KOPT-K1 (cell line): ENCODE results near the gene ACSM5.

Experiments
- H3K27ac ChIP-seq: fragments of 200-600 bp; sonication (generic); 2 replicates; pipeline ENCODE4 v1.5.1; 2016; ENCODE audit warnings: antibody characterized with exemption, mild to moderate bottlenecking, low read depth, low read length; ENCODE audit not compliant: poor library complexity, severe bottlenecking
- H3K36me3 ChIP-seq: fragments of 200-600 bp; sonication (generic); 2 replicates; pipeline ENCODE4 v1.5.1; 2017; ENCODE audit warnings: antibody characterized with exemption, mild to moderate bottlenecking, low read length, moderate library complexity; ENCODE audit not compliant: insufficient read depth
- H3K9me3 ChIP-seq: fragments of 200-600 bp; sonication (generic); 2 replicates; pipeline ENCODE4 v1.5.1; 2017; ENCODE audit warnings: antibody characterized with exemption, low read length, mild to moderate bottlenecking; ENCODE audit not compliant: insufficient read depth, poor library complexity, severe bottlenecking

ACSM5 gene

GRCh38 chr16:20409398-20410120 lies at the start of gene ACSM5:
Gene ACSM5 (plus strand): TSS chr16:20409534. CDS start chr16:20411485, 1,951 bp downstream.
- Histone ChIP-seq H3K9me3 (no peaks in the 10 kb centered on the region), H3K27ac (no peak within 1 kb of the TSS), H3K36me3 (no peaks in the 10 kb centered on the region)

- Histone ChIP-seq H3K9me3 (no peaks in the 10 kb centered on the region), H3K36me3 (no peaks in the 10 kb centered on the region), H3K27ac (no peak overlapping the region)
These were observed 49.3 kb upstream of the ACSM5 start for GRCh38 chr16:20359997-20360396.

GRCh38 chr16:20363191-20363590 lies 46.1 kb upstream of the ACSM5 start:
- Histone ChIP-seq H3K36me3 (no peaks in the 10 kb centered on the region), H3K9me3 (no peaks in the 10 kb centered on the region), H3K27ac (no peak overlapping the region)

GRCh38 chr16:20364051-20364450 lies 45.3 kb upstream of the ACSM5 start:
- H3K36me3 ChIP-seq = no peaks in the 10 kb centered on the region
- no peak overlapping the region for H3K27ac ChIP-seq
- no peaks in the 10 kb centered on the region for H3K9me3 ChIP-seq

GRCh38 chr16:20369452-20370054 lies 39.8 kb upstream of the ACSM5 start:
- no peak overlapping the region for H3K27ac ChIP-seq
- no peaks in the 10 kb centered on the region for H3K36me3 ChIP-seq
- no peaks in the 10 kb centered on the region for H3K9me3 ChIP-seq

- no peaks in the 10 kb centered on the region for H3K9me3 ChIP-seq
- H3K27ac ChIP-seq = no peak overlapping the region
- no peaks in the 10 kb centered on the region for H3K36me3 ChIP-seq
These were observed 36.6 kb upstream of the ACSM5 start for GRCh38 chr16:20372701-20373100.

- H3K9me3 ChIP-seq = no peaks in the 10 kb centered on the region
- no peaks in the 10 kb centered on the region for H3K36me3 ChIP-seq
- no peak overlapping the region for H3K27ac ChIP-seq
These were observed 32.2 kb upstream of the ACSM5 start for GRCh38 chr16:20377181-20377580.

GRCh38 chr16:20380782-20381181 lies 28.6 kb upstream of the ACSM5 start:
- Histone ChIP-seq H3K36me3 (no peaks in the 10 kb centered on the region), H3K9me3 (no peaks in the 10 kb centered on the region), H3K27ac (no peak overlapping the region)

GRCh38 chr16:20382202-20382948 lies 27.0 kb upstream of the ACSM5 start:
- Histone ChIP-seq H3K27ac (no peak overlapping the region), H3K9me3 (no peaks in the 10 kb centered on the region)

GRCh38 chr16:20383106-20384029 lies 26.0 kb upstream of the ACSM5 start:
- H3K27ac ChIP-seq = no peak overlapping the region
- no peaks in the 10 kb centered on the region for H3K36me3 ChIP-seq
- H3K9me3 ChIP-seq = no peaks in the 10 kb centered on the region

More at GRCh38 chr16:20382202-20382948, 27.0 kb upstream of the ACSM5 start:
- H3K36me3 ChIP-seq = no peaks in the 10 kb centered on the region

GRCh38 chr16:20385844-20386832 lies 23.2 kb upstream of the ACSM5 start:
- H3K36me3 ChIP-seq = no peaks in the 10 kb centered on the region
- no peaks in the 10 kb centered on the region for H3K9me3 ChIP-seq
- H3K27ac ChIP-seq = no peak overlapping the region

GRCh38 chr16:20387978-20388377 lies 21.4 kb upstream of the ACSM5 start:
- H3K36me3 ChIP-seq = no peaks in the 10 kb centered on the region
- H3K27ac ChIP-seq = no peak overlapping the region
- H3K9me3 ChIP-seq = no peaks in the 10 kb centered on the region

- H3K36me3 ChIP-seq = no peaks in the 10 kb centered on the region
These were observed 20.5 kb upstream of the ACSM5 start for GRCh38 chr16:20388854-20389253.

GRCh38 chr16:20391045-20391444 lies 18.3 kb upstream of the ACSM5 start:
- Histone ChIP-seq H3K27ac (no peak overlapping the region), H3K9me3 (no peaks in the 10 kb centered on the region), H3K36me3 (no peaks in the 10 kb centered on the region)

More at GRCh38 chr16:20388854-20389253, 20.5 kb upstream of the ACSM5 start:
- Histone ChIP-seq H3K9me3 (no peaks in the 10 kb centered on the region), H3K27ac (no peak overlapping the region)
